HUES64 (cell line): ENCODE measurements around the gene SPON1.

ENCODE experiments used
- H3K27ac ChIP-seq: 2 replicates; pipeline ENCODE4 v1.7.0; 2013; ENCODE audit warnings: low read depth, low read length, inconsistent platforms
- H3K27me3 ChIP-seq: 2 replicates; pipeline ENCODE4 v1.6.1; 2013; ENCODE audit warnings: mild to moderate bottlenecking, low read length; ENCODE audit not compliant: insufficient read depth
- H3K36me3 ChIP-seq: 2 replicates; pipeline ENCODE4 v1.6.1; 2013; ENCODE audit warnings: mild to moderate bottlenecking, low read length; ENCODE audit not compliant: insufficient read depth
- H3K4me1 ChIP-seq: 2 replicates; pipeline ENCODE4 v1.6.1; 2013; ENCODE audit warnings: mild to moderate bottlenecking, low read length, moderate library complexity; ENCODE audit not compliant: insufficient read depth
- H3K4me3 ChIP-seq: 2 replicates; pipeline ENCODE4 v1.5.1; 2013; ENCODE audit warnings: mild to moderate bottlenecking, low read length, moderate library complexity
- H3K9ac ChIP-seq: 2 replicates; pipeline ENCODE4 v1.6.1; 2013; ENCODE audit warnings: mild to moderate bottlenecking, low read depth, low read length
- H3K9me3 ChIP-seq: 2 replicates; pipeline ENCODE4 v1.6.1; 2013; ENCODE audit warnings: low read depth, low read length; ENCODE audit not compliant: insufficient read depth
- WGBS: fragments of 150-250, 120-280 bp; methylation state at CpG from one replicate; pipeline ENCODE4 v1.1.7; 2013; ENCODE audit warnings: missing lambda C conversion rate; 5-methylcytosine and 5-hydroxymethylcytosine counted together

Gene SPON1

DNA sequence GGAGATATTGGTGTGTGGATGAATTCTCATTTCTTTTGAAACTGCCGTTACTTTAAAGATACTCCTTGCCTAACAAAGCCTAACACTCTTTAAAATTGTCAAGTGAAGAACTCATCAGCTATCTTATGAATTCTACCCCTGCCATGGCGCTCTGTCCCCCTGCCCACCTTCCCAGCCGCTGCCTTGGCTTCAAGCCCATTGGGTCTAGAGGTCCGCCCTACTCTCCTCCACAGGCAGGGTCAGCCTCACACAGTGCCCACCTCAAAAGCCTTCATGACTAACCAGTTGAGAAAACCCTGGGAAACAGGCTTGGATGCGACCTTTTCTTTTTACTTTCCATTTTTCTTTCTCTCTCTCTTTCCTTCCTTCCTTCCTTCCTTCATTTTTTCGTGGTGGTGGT is 267.9 kb downstream of the SPON1 start:
- Histone ChIP-seq H3K4me1 (peaks cover 18% of the 10 kb centered on the region), H3K27ac (no peak overlapping the region), H3K27me3 (no peaks in the 10 kb centered on the region), H3K9ac (no peak overlapping the region), H3K4me3 (0 out of 2 replicates have a peak overlapping the region, but pooled peaks have one; percentile 9), H3K36me3 (no peaks in the 10 kb centered on the region), H3K9me3 (peaks cover 5% of the 10 kb centered on the region)
- WGBS = 75% methylated on average over 6 of the region's 6 CpGs

DNA sequence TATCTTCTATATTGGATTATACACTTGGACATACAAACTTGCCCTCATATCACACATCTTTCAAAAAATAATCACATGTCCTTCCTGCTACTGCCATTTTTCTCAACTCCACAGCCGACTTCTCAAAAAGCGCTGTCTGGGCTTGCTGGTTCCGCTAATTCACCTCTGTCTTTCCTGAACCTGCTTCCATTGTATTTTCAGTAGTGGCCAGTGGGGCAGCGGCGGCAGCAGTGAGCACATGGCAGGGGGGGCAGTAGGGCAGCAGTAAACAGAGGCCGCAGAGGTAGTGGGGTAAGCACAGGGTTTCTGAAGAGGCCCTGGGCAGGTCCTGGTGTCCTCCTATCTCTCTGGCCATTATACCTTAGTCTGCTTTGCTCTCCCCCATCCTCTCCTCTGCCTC is 270.1 kb downstream of the SPON1 start:
- Histone ChIP-seq H3K4me1 (peaks cover 18% of the 10 kb centered on the region), H3K36me3 (no peaks in the 10 kb centered on the region), H3K27ac (no peak overlapping the region), H3K4me3 (no peak overlapping the region), H3K27me3 (no peaks in the 10 kb centered on the region), H3K9me3 (no peaks in the 10 kb centered on the region), H3K9ac (no peak overlapping the region)
- WGBS = 67% methylated on average over 6 of the region's 6 CpGs

DNA sequence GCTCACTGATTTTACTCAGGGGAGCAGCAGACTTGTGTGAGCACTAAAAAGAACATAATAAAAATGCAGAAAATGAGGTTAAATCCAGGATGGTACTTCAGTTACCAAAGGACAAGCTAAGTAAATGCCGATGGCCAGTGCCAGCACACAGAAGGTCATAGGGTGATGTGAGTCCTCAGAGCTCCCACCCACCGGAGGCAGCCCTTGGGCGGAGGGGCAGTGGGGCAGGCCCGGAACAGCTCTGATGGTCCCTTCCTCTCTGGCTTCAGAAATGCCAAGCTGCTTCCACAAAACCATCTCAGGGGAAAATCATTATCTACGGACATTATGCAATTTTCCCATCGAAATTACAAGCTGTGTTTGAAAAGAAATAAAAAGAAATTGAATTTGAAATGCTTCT is 271.9 kb downstream of the SPON1 start:
- no peaks in the 10 kb centered on the region for H3K9me3 ChIP-seq
- H3K36me3 ChIP-seq = no peaks in the 10 kb centered on the region
- H3K4me3 ChIP-seq = no peak overlapping the region
- peaks cover 11% of the 10 kb centered on the region for H3K4me1 ChIP-seq
- no peaks in the 10 kb centered on the region for H3K27me3 ChIP-seq
- 97% methylated on average over 6 of the region's 6 CpGs for WGBS
- no peak overlapping the region for H3K9ac ChIP-seq
- no peak overlapping the region for H3K27ac ChIP-seq

GRCh38 chr11:14235701-14236100 is 273.2 kb downstream of the SPON1 start:
- Histone ChIP-seq H3K4me1 (0 out of 2 replicates have a peak, but pooled peaks cover 3% of the 10 kb centered on the region), H3K9ac (no peak overlapping the region), H3K9me3 (no peaks in the 10 kb centered on the region), H3K36me3 (no peaks in the 10 kb centered on the region), H3K4me3 (no peak overlapping the region), H3K27ac (no peak overlapping the region), H3K27me3 (no peaks in the 10 kb centered on the region)
- 92% methylated on average over 1 of the region's 1 CpG for WGBS

GRCh38 chr11:14237444-14237961 is 275.0 kb downstream of the SPON1 start:
- no peaks in the 10 kb centered on the region for H3K27me3 ChIP-seq
- no peak overlapping the region for H3K27ac ChIP-seq
- no peak overlapping the region for H3K4me3 ChIP-seq
- H3K4me1 ChIP-seq = 0 out of 2 replicates have a peak, but pooled peaks cover under 1% of the 10 kb centered on the region
- 90% methylated on average over 9 of the region's 9 CpGs for WGBS
- no peaks in the 10 kb centered on the region for H3K36me3 ChIP-seq
- H3K9me3 ChIP-seq = no peaks in the 10 kb centered on the region
- no peak overlapping the region for H3K9ac ChIP-seq

DNA sequence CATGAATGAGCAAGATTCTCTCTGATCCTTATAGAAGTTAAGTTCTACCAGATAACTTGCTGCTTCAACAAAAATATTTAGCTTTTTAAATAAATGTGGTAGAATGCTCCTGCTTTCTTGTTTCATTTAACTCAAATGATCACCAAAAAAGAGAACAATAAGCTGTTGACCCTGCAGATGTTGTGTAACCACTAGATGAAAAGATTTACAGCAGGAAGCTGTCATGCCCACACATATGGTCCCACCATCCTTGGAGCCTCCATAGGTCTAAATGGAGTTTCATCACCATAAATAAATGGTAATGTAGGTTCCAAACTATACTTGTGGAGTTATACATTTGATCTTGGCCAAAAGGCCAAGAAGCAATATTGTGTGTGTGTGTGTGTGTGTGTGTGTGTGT is 277.7 kb downstream of the SPON1 start:
- no peak overlapping the region for H3K9ac ChIP-seq
- no peak overlapping the region for H3K27ac ChIP-seq
- no peak overlapping the region for H3K4me3 ChIP-seq
- no peaks in the 10 kb centered on the region for H3K9me3 ChIP-seq
- H3K36me3 ChIP-seq = no peaks in the 10 kb centered on the region
- H3K4me1 ChIP-seq = no peaks in the 10 kb centered on the region
- H3K27me3 ChIP-seq = no peaks in the 10 kb centered on the region

DNA sequence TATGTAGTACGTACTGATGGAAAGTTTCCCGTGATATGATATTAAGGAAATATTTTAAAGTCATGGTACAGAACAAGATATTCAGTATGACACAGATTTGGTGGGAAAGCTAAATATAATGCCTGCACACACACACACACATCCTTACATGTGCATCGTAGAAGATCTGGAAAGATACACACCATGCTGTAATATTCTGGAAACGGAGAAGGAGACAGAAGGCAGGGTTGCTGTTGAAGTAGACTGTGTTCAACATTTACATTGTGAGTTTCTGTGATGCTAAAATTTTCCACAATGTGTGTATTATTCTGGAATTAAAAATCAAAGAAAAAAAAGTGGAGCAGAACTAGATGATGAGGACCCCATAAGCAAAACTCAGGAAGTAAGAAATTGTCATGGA is 278.4 kb downstream of the SPON1 start:
- WGBS = 96% methylated on average over 4 of the region's 4 CpGs
- no peaks in the 10 kb centered on the region for H3K4me1 ChIP-seq

DNA sequence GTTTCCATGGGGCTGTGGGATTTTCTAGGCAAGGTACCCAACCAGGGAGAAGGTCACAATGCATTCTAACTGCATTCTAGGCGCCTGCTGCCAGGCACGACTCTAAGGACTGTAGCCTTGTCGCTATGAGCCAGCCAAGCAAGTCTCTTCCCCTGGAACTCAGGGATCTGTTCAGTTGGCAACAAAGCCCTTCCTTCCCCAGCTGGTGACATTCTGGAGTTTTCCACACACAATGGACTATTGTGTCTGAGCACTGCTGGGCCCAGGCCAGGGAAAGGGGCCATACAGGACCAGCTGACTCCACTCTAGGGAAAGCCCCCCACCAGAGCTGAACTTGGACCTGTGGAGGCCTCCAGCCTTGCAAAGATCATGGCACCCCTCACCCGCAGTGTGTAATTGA is 279.7 kb downstream of the SPON1 start:
- no peaks in the 10 kb centered on the region for H3K36me3 ChIP-seq
- H3K9me3 ChIP-seq = no peaks in the 10 kb centered on the region
- no peaks in the 10 kb centered on the region for H3K27me3 ChIP-seq
- no peaks in the 10 kb centered on the region for H3K4me1 ChIP-seq
- H3K27ac ChIP-seq = no peak overlapping the region
- H3K4me3 ChIP-seq = no peak overlapping the region
- no peak overlapping the region for H3K9ac ChIP-seq
- 69% methylated on average over 4 of the region's 4 CpGs for WGBS

More for the DNA sequence above, 278.4 kb downstream of the SPON1 start:
- Histone ChIP-seq H3K36me3 (no peaks in the 10 kb centered on the region), H3K27ac (no peak overlapping the region), H3K9ac (no peak overlapping the region), H3K27me3 (no peaks in the 10 kb centered on the region), H3K4me3 (no peak overlapping the region), H3K9me3 (no peaks in the 10 kb centered on the region)

- WGBS = 91% methylated on average over 4 of the region's 4 CpGs
- no peaks in the 10 kb centered on the region for H3K27me3 ChIP-seq
- H3K9ac ChIP-seq = no peak overlapping the region
- H3K4me3 ChIP-seq = no peak overlapping the region
- peaks cover 1% of the 10 kb centered on the region; the same call in 1 of the 2 replicates for H3K4me1 ChIP-seq
- no peaks in the 10 kb centered on the region for H3K36me3 ChIP-seq
- H3K27ac ChIP-seq = no peak overlapping the region
- no peaks in the 10 kb centered on the region for H3K9me3 ChIP-seq
Measured at GRCh38 chr11:14242733-14243132, 280.2 kb downstream of the SPON1 start.

- WGBS = 73% methylated on average over 8 of the region's 8 CpGs
Measured at GRCh38 chr11:14244926-14245325, 282.4 kb downstream of the SPON1 start.

GRCh38 chr11:14245444-14245843 is 282.9 kb downstream of the SPON1 start:
- 74% methylated on average over 2 of the region's 2 CpGs for WGBS
- Histone ChIP-seq H3K27me3 (no peaks in the 10 kb centered on the region), H3K27ac (no peak overlapping the region), H3K4me1 (peaks cover 15% of the 10 kb centered on the region), H3K4me3 (no peak overlapping the region), H3K36me3 (no peaks in the 10 kb centered on the region), H3K9me3 (no peaks in the 10 kb centered on the region), H3K9ac (no peak overlapping the region)

More at GRCh38 chr11:14244926-14245325, 282.4 kb downstream of the SPON1 start:
- H3K36me3 ChIP-seq = no peaks in the 10 kb centered on the region
- H3K9me3 ChIP-seq = no peaks in the 10 kb centered on the region
- H3K4me1 ChIP-seq = peaks cover 15% of the 10 kb centered on the region
- H3K4me3 ChIP-seq = no peak overlapping the region
- H3K9ac ChIP-seq = no peak overlapping the region
- H3K27ac ChIP-seq = no peak overlapping the region
- no peaks in the 10 kb centered on the region for H3K27me3 ChIP-seq

DNA sequence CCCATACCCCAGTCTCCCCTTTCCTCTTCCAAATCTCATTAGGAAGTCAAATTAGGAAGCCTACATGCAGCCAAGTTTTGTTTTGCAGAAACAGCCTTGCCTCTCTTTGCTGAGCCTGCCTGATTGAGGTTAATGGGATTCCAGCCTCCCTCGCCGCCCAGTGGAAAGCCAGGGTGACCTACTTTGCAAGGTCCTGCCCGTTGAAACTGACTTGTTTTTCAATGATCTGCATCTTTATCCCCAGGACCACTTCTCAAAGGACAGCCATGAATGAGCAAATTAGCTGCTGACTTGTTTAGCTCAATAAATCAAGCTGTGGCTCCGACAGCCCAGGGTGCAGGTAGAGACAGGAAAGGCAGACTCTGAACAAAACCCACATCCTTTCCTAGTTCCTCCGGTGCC is 286.1 kb downstream of the SPON1 start:
- 22% methylated on average over 5 of the region's 5 CpGs for WGBS
- Histone ChIP-seq H3K27me3 (no peaks in the 10 kb centered on the region), H3K9ac (no peak overlapping the region), H3K9me3 (no peaks in the 10 kb centered on the region), H3K4me3 (no peak overlapping the region), H3K27ac (no peak overlapping the region; the same call in 1 of the 2 replicates), H3K36me3 (no peaks in the 10 kb centered on the region), H3K4me1 (peaks cover 15% of the 10 kb centered on the region)
